Calu3 (cell line): ENCODE data around the gene EYS. TPM values are rescaled to one million over a fixed set of nuclear protein-coding genes. Genes with fewer than 3 reads are reported as not detected.

Source experiments
- BruUV-seq: library from RNA; stranded (reverse); fragments of 400-500 nt; replicated peaks from 2 replicates; lab custom pipeline; 2021; lab: Mats Ljungman, UMichigan
- CTCF ChIA-PET: fragments of 300-600 bp; sonication (Branson Sonifier 250); formaldehyde crosslinking; loops from one replicate; lab custom pipeline; 2022; ENCODE audit warnings: antibody characterized with exemption; lab: Charles Lee
- DNase-seq: peaks from one replicate; pipeline ENCODE4 v3.0.0; 2022
- H3K27ac Mint-ChIP-seq: one replicate; pipeline ENCODE4 v1.8.0; 2022; ENCODE audit warnings: mixed read lengths; ENCODE audit not compliant: unreplicated experiment
- H3K27me3 Mint-ChIP-seq: one replicate; pipeline ENCODE4 v1.8.0; 2022; ENCODE audit warnings: mixed read lengths; ENCODE audit not compliant: unreplicated experiment
- H3K36me3 Mint-ChIP-seq: one replicate; pipeline ENCODE4 v1.8.0; 2022; ENCODE audit warnings: mild to moderate bottlenecking, moderate library complexity, mixed read lengths; ENCODE audit not compliant: insufficient read depth, unreplicated experiment
- H3K4me1 Mint-ChIP-seq: one replicate; pipeline ENCODE4 v1.8.0; 2022; ENCODE audit warnings: mild to moderate bottlenecking, low read depth, mixed read lengths; ENCODE audit not compliant: unreplicated experiment
- H3K4me3 Mint-ChIP-seq: one replicate; pipeline ENCODE4 v1.8.0; 2022; ENCODE audit warnings: mild to moderate bottlenecking, low read depth, moderate library complexity, mixed read lengths; ENCODE audit not compliant: unreplicated experiment
- H3K9me3 Mint-ChIP-seq: one replicate; pipeline ENCODE4 v1.8.0; 2022; ENCODE audit warnings: low read depth, mixed read lengths; ENCODE audit not compliant: unreplicated experiment
- intact Hi-C: fragments of 100-400 bp; cut with micrococcal nuclease; formaldehyde crosslinking; loops from one replicate; pipeline ENCODE4 v1.10.0; 2022; ENCODE audit not compliant: unreplicated experiment
- total RNA-seq: library from RNA; stranded (reverse); gene quantifications from 2 replicates; pipeline ENCODE4 v1.2.3, GENCODE V29; 2022
- TF ChIP-seq, protein P1 (sequence below): fragments of 200-600 bp; IDR thresholded peaks from one replicate; pipeline ENCODE4 v1.8.0; 2022; ENCODE audit warnings: antibody characterized with exemption; ENCODE audit not compliant: unreplicated experiment

EYS gene
- total RNA-seq, 1 experiment from 2014 or later, result not detected

DNA sequence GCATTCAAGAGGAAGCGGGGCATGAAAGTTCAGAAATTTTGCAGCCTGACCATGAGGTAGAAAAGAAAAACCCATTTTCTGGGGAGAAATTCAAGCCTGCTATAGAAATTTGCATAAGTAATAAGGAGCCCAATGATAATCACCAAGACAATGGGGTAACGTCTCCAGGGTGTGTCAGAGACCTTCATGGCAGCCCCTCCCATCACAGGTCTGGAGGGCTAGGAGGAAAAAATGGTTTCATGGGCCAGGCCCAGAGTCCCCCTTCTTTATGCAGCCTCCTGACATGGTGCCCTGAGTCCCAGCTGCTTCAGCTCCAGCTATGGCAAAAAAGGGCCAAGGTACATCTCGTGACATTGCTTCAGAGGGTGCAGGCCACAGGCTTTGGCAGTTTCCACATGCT is 618.5 kb downstream of the EYS start:
- CTCF ChIA-PET, result no interaction called here
- H3K9me3 Mint-ChIP-seq, result peaks cover 14% of the 10 kb centered on the region
- no TSS peak for BruUV-seq
- intact Hi-C loops, result no loop called here
- no peak overlapping the region for H3K4me3 Mint-ChIP-seq
- no peaks in the 10 kb centered on the region for H3K4me1 Mint-ChIP-seq
- no peak for DNase-seq
- H3K27ac Mint-ChIP-seq, result no peak overlapping the region
- TF ChIP-seq, protein P1, sequence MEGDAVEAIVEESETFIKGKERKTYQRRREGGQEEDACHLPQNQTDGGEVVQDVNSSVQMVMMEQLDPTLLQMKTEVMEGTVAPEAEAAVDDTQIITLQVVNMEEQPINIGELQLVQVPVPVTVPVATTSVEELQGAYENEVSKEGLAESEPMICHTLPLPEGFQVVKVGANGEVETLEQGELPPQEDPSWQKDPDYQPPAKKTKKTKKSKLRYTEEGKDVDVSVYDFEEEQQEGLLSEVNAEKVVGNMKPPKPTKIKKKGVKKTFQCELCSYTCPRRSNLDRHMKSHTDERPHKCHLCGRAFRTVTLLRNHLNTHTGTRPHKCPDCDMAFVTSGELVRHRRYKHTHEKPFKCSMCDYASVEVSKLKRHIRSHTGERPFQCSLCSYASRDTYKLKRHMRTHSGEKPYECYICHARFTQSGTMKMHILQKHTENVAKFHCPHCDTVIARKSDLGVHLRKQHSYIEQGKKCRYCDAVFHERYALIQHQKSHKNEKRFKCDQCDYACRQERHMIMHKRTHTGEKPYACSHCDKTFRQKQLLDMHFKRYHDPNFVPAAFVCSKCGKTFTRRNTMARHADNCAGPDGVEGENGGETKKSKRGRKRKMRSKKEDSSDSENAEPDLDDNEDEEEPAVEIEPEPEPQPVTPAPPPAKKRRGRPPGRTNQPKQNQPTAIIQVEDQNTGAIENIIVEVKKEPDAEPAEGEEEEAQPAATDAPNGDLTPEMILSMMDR, result no peak
- no peaks in the 10 kb centered on the region for H3K36me3 Mint-ChIP-seq
- no peaks in the 10 kb centered on the region for H3K27me3 Mint-ChIP-seq

DNA sequence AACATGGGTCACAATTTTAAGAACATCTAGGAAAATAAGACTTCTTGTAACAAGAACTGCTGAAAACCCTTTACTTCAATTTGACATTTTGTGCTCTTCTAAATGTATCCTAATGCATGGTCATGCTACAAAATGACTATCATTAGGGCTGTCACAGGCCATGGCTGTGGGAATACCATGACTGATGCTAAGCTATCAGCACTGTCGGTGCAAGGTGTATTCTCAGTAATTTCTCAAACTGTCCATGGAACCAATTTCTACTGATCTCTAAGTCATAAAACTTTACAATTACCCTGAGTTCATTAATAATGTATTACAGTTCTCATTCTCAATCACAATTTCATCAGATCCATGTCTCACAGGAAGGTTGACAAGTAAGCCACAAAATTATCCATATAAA is 625.3 kb downstream of the EYS start:
- Mint-ChIP-seq H3K36me3 (no peaks in the 10 kb centered on the region), H3K9me3 (peaks cover 13% of the 10 kb centered on the region), H3K27me3 (no peaks in the 10 kb centered on the region), H3K27ac (no peak overlapping the region), H3K4me1 (no peaks in the 10 kb centered on the region), H3K4me3 (no peak overlapping the region)
- intact Hi-C loops, result no loop called here
- DNase-seq, result no peak
- TF ChIP-seq, protein P1, result no peak
- BruUV-seq, result no TSS peak
- CTCF ChIA-PET, result no interaction called here

DNA sequence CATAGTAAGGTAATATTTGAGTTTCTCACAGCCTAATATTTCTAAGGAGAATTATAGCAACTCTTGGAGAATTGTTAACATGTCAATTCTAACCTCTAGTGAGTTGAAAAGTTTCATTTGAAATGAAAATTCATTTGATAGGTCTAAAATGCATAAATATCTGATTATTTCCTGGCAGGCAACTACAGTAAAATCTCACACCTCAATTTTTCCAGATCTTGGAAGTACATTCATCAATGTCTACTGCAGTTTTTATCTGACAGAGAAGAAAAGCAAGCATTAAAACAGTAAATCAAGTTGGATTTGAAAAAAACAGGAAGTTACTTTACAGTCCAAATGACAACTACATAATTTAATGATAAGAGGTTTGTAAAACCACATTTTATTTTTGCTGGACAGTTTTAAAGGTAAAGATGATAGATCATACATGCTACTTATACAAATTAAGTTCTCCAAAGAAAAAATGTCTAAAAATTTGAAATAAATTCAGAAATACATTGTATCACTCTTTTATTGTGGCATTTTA is 631.3 kb downstream of the EYS start:
- Mint-ChIP-seq H3K4me1 (no peaks in the 10 kb centered on the region), H3K27me3 (no peaks in the 10 kb centered on the region), H3K4me3 (no peak overlapping the region), H3K27ac (no peak overlapping the region), H3K36me3 (no peaks in the 10 kb centered on the region), H3K9me3 (peaks cover 12% of the 10 kb centered on the region)
- intact Hi-C loops, result no loop called here
- DNase-seq, result no peak
- BruUV-seq, result no TSS peak
- CTCF ChIA-PET, result no interaction called here
- TF ChIP-seq, protein P1, result no peak

DNA sequence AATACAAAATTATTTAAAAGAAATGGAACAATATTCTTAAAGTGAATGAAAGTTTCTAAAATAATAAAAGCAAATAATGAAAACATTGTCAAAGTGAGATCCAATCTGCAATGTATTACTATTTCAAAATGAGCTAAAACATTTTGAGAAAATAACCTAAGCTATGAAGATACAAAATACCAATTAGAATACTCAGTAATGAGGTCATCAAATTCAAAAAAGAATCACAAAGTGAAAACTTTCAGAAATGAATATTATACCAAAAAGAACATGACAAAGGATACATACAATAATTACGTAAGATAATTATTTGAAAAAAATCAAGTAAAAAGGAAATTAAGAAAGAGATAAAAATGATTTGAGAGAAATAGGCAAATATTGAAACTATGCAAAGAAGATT is 634.5 kb downstream of the EYS start:
- Mint-ChIP-seq H3K4me3 (no peak overlapping the region), H3K9me3 (peaks cover 26% of the 10 kb centered on the region), H3K4me1 (no peaks in the 10 kb centered on the region), H3K27ac (no peak overlapping the region), H3K36me3 (no peaks in the 10 kb centered on the region), H3K27me3 (no peaks in the 10 kb centered on the region)
- TF ChIP-seq, protein P1, result no peak
- no TSS peak for BruUV-seq
- intact Hi-C loops, result no loop called here
- no peak for DNase-seq
- CTCF ChIA-PET, result no interaction called here
